WTC11 (cell line): ENCODE measurements around the gene ANGPTL2. TPM values are rescaled to one million over a fixed set of nuclear protein-coding genes. Genes with fewer than 3 reads are reported as not detected.
A peak's percentile ranks its signal among the peaks of the same experiment; 100 is the strongest.

Experiments
- ATAC-seq: fragments of 200-7000 bp; cut with Tn5 transposase; 2 replicates; pipeline ENCODE4 v1.10.0; 2021; ENCODE audit warnings: mild to moderate bottlenecking, moderate library complexity
- CTCF ChIA-PET: fragments of 300-600 bp; sonication (Branson Sonifier 250); formaldehyde crosslinking; loops from one replicate; lab custom pipeline; 2021; ENCODE audit warnings: antibody characterized with exemption; lab: Charles Lee
- POLR2A ChIA-PET: fragments of 350-600 bp; sonication (Branson Sonifier 250); formaldehyde crosslinking; loops from one replicate; lab custom pipeline; 2021; ENCODE audit warnings: antibody characterized with exemption; lab: Charles Lee
- DNase-seq: peaks from one replicate; pipeline ENCODE4 v3.0.0; 2021; ENCODE audit warnings: low spot score
- H3K27ac Mint-ChIP-seq: 2 replicates; pipeline ENCODE4 v1.8.0; 2021; ENCODE audit warnings: mixed read lengths
- H3K27me3 Mint-ChIP-seq: 2 replicates; pipeline ENCODE4 v1.8.0; 2021; ENCODE audit warnings: low read depth, mild to moderate bottlenecking, moderate library complexity, mixed read lengths
- H3K36me3 Mint-ChIP-seq: 2 replicates; pipeline ENCODE4 v1.8.0; 2021; ENCODE audit warnings: mixed read lengths
- H3K4me1 Mint-ChIP-seq: 2 replicates; pipeline ENCODE4 v1.8.0; 2022; ENCODE audit warnings: mixed read lengths
- H3K4me3 Mint-ChIP-seq: 2 replicates; pipeline ENCODE4 v1.8.0; 2021; ENCODE audit warnings: mild to moderate bottlenecking, moderate library complexity, mixed read lengths
- H3K9me3 Mint-ChIP-seq: 2 replicates; pipeline ENCODE4 v1.8.0; 2021; ENCODE audit warnings: mixed read lengths
- CBFB ChIP-seq: sonication (generic); formaldehyde crosslinking; IDR thresholded peaks from 2 replicates; pipeline ENCODE4 v1.8.1; 2022; ENCODE audit warnings: mild to moderate bottlenecking, low read depth, missing genetic modification reagents
- GABPB1 ChIP-seq: sonication (generic); formaldehyde crosslinking; IDR thresholded peaks from 2 replicates; pipeline ENCODE4 v1.8.1; 2023; ENCODE audit warnings: mild to moderate bottlenecking, missing genetic modification reagents
- GRHL2 ChIP-seq: fragments of 250-450 bp; sonication (Bioruptor Pico); IDR thresholded peaks from 2 replicates; pipeline ENCODE4 v1.8.0; 2022; ENCODE audit warnings: mild to moderate bottlenecking, moderate library complexity; ENCODE audit not compliant: insufficient replicate concordance, severe bottlenecking
- HMGXB4 ChIP-seq: sonication (generic); formaldehyde crosslinking; IDR thresholded peaks from 2 replicates; pipeline ENCODE4 v1.8.1; 2023; ENCODE audit warnings: mild to moderate bottlenecking, moderate library complexity, missing genetic modification reagents
- NFATC4 ChIP-seq: fragments of 250-450 bp; sonication (Bioruptor Pico); IDR thresholded peaks from 2 replicates; pipeline ENCODE4 v1.9.0; 2021; ENCODE audit warnings: mild to moderate bottlenecking
- NFYB ChIP-seq: sonication (generic); formaldehyde crosslinking; conservative IDR thresholded peaks from 2 replicates; pipeline ENCODE4 v1.8.0; 2022; ENCODE audit warnings: low read depth, missing genetic modification reagents
- USF1 ChIP-seq: sonication (generic); formaldehyde crosslinking; IDR thresholded peaks from 2 replicates; pipeline ENCODE4 v1.8.0; 2022; ENCODE audit warnings: mild to moderate bottlenecking, missing genetic modification reagents
- ZNF121 ChIP-seq: sonication (generic); formaldehyde crosslinking; IDR thresholded peaks from 2 replicates; pipeline ENCODE4 v1.8.0; 2023; ENCODE audit warnings: missing genetic modification reagents
- ZNF396 ChIP-seq: fragments of 250-450 bp; sonication (Bioruptor Pico); IDR thresholded peaks from 2 replicates; pipeline ENCODE4 v1.8.0; 2021; ENCODE audit warnings: mild to moderate bottlenecking, moderate library complexity, borderline replicate concordance
- ZNF532 ChIP-seq: fragments of 250-450 bp; sonication (Bioruptor Pico); IDR thresholded peaks from 2 replicates; pipeline ENCODE4 v1.9.0; 2021; ENCODE audit warnings: mild to moderate bottlenecking, borderline replicate concordance
- total RNA-seq: library from RNA; stranded (reverse); gene quantifications from 3 replicates; pipeline ENCODE4 v1.2.3, GENCODE V29; 2021
- TF ChIP-seq, protein P1 (sequence below): sonication (generic); formaldehyde crosslinking; IDR thresholded peaks from 2 replicates; pipeline ENCODE4 v1.8.1; 2023; ENCODE audit warnings: mild to moderate bottlenecking, missing genetic modification reagents
- TF ChIP-seq, protein P2 (sequence below): sonication (generic); formaldehyde crosslinking; IDR thresholded peaks from 2 replicates; pipeline ENCODE4 v1.8.1; 2023; ENCODE audit warnings: mild to moderate bottlenecking, missing genetic modification reagents
- TF ChIP-seq, protein P3 (sequence below): fragments of 250-450 bp; sonication (Bioruptor Pico); conservative IDR thresholded peaks from 2 replicates; pipeline ENCODE4 v1.9.0; 2021; ENCODE audit warnings: mild to moderate bottlenecking
- TF ChIP-seq, protein P4 (sequence below): sonication (generic); formaldehyde crosslinking; IDR thresholded peaks from 2 replicates; pipeline ENCODE4 v1.8.1; 2022; ENCODE audit warnings: missing genetic modification reagents, borderline replicate concordance
- TF ChIP-seq, protein P5 (sequence below): fragments of 200-600 bp; IDR thresholded peaks from 2 replicates; pipeline ENCODE4 v1.8.0; 2022; ENCODE audit warnings: antibody characterized with exemption

ANGPTL2 gene
- total RNA-seq, 1 experiment from 2014 or later: 4.5 TPM

DNA sequence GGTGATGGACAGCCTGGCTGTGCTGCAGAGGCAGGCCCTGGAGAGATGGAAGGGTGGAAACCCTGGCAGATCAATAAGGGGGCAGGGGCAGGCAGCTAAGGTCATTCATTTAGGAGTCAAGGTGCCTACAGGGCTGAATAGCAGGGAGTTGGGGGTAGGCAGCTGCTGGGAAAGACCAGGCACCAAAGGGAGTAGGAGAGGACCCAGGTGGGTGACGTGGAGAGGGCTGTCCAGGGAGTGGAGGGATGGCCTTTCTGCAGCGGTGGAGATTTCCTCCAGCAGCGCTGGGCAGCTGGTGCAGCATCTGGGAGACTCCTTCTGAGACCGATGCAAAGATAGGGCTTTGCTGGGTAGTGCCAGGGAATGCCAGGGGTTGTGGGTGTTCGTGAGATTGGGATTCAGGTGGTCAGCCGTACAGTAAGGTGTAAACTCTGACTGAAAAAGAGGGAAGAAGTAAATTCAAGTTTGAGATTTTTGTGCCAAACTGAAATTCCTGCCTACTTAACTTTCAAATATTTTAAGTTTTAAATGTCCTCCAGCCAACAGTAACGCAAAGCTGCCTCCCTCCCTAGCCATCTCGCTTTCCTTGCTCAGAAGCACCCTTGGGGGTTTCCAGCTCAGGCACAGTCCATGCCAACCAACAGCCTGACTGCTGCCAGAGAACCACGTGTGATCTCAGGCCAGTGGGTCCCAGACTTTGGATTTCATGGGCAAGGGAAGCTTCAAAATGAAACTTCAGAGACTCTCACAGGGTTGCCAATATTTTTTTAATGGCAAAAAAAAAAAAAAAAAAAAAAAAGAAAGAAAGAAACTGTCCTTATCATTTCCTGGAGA, 18.6 kb upstream of the ANGPTL2 start:
- DNase-seq (no peak), ATAC-seq (no peak)
- POLR2A ChIA-PET: interaction anchor here (0.7 kb wide), 1 partner anchor 65 kb away, joined by 3 read pairs; no protein-coding TSS in a partner anchor
- Mint-ChIP-seq H3K36me3 (no peaks in the 10 kb centered on the region), H3K4me3 (no peak overlapping the region), H3K9me3 (peaks cover 2% of the 10 kb centered on the region; the same call in 1 of the 2 replicates), H3K4me1 (peaks cover 16% of the 10 kb centered on the region), H3K27ac (peak overlapping the region; percentile 66; the same call in 1 of the 2 replicates), H3K27me3 (no peaks in the 10 kb centered on the region; the same call in 1 of the 2 replicates)
- CTCF ChIA-PET: interaction anchor here (0.7 kb wide), 1 partner anchor 194 kb away, joined by 4 read pairs; no protein-coding TSS in a partner anchor
- TF ChIP-seq NFYB (CRISPR knock-in tag) (no peak), ZNF121 (no peak), ZNF532 (CRISPR knock-in tag) (no peak), USF1 (CRISPR knock-in tag) (no peak), NFATC4 (CRISPR knock-in tag) (no peak), GABPB1 (CRISPR knock-in tag) (no peak)
- TF ChIP-seq, protein P1, sequence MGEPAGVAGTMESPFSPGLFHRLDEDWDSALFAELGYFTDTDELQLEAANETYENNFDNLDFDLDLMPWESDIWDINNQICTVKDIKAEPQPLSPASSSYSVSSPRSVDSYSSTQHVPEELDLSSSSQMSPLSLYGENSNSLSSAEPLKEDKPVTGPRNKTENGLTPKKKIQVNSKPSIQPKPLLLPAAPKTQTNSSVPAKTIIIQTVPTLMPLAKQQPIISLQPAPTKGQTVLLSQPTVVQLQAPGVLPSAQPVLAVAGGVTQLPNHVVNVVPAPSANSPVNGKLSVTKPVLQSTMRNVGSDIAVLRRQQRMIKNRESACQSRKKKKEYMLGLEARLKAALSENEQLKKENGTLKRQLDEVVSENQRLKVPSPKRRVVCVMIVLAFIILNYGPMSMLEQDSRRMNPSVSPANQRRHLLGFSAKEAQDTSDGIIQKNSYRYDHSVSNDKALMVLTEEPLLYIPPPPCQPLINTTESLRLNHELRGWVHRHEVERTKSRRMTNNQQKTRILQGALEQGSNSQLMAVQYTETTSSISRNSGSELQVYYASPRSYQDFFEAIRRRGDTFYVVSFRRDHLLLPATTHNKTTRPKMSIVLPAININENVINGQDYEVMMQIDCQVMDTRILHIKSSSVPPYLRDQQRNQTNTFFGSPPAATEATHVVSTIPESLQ (CRISPR knock-in tag): no peak
- TF ChIP-seq, protein P2, sequence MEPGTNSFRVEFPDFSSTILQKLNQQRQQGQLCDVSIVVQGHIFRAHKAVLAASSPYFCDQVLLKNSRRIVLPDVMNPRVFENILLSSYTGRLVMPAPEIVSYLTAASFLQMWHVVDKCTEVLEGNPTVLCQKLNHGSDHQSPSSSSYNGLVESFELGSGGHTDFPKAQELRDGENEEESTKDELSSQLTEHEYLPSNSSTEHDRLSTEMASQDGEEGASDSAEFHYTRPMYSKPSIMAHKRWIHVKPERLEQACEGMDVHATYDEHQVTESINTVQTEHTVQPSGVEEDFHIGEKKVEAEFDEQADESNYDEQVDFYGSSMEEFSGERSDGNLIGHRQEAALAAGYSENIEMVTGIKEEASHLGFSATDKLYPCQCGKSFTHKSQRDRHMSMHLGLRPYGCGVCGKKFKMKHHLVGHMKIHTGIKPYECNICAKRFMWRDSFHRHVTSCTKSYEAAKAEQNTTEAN (CRISPR knock-in tag): no peak
- TF ChIP-seq, protein P3, sequence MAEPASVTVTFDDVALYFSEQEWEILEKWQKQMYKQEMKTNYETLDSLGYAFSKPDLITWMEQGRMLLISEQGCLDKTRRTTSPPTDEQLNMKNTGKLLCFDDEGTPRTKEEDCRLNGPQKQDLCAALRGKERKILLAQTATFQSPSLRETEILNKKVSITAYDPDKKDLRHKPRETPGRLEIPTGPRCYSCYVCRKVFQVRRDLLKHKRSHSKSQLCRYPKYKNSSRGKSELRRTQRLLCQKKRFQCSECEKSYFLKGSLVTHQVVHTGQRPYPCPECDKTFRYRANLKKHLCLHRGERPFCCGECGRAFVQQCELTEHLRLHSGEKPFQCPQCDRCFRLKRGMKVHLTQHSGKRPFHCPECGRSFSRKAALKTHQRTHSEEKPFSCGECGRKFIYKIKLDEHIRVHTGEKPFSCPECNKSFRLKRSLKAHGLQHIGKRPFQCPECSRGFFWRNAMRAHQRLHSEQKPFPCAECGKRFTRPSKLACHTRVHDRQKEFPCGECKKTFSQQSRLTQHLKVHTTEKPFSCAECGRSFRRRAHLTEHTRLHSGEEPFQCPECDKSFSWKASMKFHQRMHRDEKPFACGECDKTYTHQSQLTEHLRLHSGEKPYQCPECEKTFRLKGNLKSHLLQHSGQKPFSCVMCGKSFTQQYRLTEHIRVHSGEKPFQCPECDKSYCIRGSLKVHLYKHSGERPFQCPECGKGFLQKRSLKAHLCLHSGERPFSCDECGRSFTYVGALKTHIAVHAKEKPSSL: no peak

- H3K4me1 Mint-ChIP-seq: peaks cover 21% of the 10 kb centered on the region
- CTCF ChIA-PET: no interaction called here
- TF ChIP-seq HMGXB4 (CRISPR knock-in tag) (no peak), GRHL2 (CRISPR knock-in tag) (no peak), CBFB (no peak), ZNF396 (CRISPR knock-in tag) (no peak)
- TF ChIP-seq, protein P4, sequence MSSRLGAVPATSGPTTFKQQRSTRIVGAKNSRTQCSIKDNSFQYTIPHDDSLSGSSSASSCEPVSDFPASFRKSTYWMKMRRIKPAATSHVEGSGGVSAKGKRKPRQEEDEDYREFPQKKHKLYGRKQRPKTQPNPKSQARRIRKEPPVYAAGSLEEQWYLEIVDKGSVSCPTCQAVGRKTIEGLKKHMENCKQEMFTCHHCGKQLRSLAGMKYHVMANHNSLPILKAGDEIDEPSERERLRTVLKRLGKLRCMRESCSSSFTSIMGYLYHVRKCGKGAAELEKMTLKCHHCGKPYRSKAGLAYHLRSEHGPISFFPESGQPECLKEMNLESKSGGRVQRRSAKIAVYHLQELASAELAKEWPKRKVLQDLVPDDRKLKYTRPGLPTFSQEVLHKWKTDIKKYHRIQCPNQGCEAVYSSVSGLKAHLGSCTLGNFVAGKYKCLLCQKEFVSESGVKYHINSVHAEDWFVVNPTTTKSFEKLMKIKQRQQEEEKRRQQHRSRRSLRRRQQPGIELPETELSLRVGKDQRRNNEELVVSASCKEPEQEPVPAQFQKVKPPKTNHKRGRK (CRISPR knock-in tag): no peak
- TF ChIP-seq, protein P5, sequence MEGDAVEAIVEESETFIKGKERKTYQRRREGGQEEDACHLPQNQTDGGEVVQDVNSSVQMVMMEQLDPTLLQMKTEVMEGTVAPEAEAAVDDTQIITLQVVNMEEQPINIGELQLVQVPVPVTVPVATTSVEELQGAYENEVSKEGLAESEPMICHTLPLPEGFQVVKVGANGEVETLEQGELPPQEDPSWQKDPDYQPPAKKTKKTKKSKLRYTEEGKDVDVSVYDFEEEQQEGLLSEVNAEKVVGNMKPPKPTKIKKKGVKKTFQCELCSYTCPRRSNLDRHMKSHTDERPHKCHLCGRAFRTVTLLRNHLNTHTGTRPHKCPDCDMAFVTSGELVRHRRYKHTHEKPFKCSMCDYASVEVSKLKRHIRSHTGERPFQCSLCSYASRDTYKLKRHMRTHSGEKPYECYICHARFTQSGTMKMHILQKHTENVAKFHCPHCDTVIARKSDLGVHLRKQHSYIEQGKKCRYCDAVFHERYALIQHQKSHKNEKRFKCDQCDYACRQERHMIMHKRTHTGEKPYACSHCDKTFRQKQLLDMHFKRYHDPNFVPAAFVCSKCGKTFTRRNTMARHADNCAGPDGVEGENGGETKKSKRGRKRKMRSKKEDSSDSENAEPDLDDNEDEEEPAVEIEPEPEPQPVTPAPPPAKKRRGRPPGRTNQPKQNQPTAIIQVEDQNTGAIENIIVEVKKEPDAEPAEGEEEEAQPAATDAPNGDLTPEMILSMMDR: no peak
These were observed 17.7 kb upstream of the ANGPTL2 start for GRCh38 chr9:127140181-127140580.

More at GRCh38 chr9:127140181-127140580, 17.7 kb upstream of the ANGPTL2 start:
- no peak overlapping the region for H3K27ac Mint-ChIP-seq
- ATAC-seq (no peak), DNase-seq (no peak)
- H3K36me3 Mint-ChIP-seq: no peaks in the 10 kb centered on the region
- H3K4me3 Mint-ChIP-seq: no peak overlapping the region
- no peaks in the 10 kb centered on the region; the same call in 1 of the 2 replicates for H3K27me3 Mint-ChIP-seq
- no peaks in the 10 kb centered on the region for H3K9me3 Mint-ChIP-seq
- POLR2A ChIA-PET: no interaction called here
